Sigmoid colon (tissue), 4 donors: ENCODE data around the gene RPS16.

Experiments
- EP300 ChIP-seq, 4 donors: sonication (generic); formaldehyde crosslinking; IDR thresholded peaks; one replicate each; pipeline ENCODE4 v1.6.1; 2017; ENCODE audit warnings: antibody characterized with exemption in 4 of 4
- TF ChIP-seq, protein P1 (sequence below), 4 experiments: fragments of 450-650 bp in 3 of 4; fragments of 200-600 bp in 1 of 4; IDR thresholded peaks; one replicate each; pipeline ENCODE4 v1.5.1; 2016 to 2019; ENCODE audit warnings: antibody characterized with exemption in 4 of 4, mild to moderate bottlenecking in 3 of 4, moderate library complexity in 2 of 4

DNA sequence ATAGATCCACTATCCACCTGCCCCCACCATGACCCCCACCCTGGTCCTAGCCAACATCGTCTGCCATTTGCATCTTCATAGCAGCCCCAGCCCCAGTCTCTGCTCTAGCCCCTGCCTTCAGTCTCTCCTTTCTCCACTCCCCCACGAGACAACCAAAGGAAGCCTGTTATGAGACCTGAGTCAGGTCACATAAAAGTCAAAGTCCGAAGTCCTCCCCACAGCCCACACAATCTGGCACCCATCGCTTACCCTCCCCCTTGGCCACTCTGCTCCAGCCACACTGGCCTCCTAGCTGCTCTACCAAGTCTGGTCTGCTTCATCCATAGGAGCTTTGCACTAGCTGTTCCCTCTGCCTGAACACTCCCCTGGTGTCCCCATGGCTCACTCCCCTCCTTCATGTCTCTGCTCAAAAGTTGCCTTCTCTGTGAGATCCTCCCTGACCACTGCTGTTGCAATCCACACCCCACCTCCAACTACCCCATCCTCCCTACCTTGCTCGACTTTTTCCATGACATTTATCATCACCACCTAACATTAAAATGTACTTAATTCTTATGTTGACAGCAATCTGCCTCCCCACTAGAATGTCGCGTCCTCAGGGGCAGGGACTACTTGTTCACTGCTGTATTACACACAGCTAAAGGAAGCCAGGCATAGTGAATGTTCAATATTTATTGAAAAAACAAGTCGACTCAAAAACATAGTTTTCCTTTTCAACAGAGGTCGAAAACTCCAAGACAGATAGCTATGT, 24.5 kb downstream of the RPS16 start:
- no peak for TF ChIP-seq EP300 (IDR thresholded peaks at IDR 0.05)
- TF ChIP-seq, protein P1, sequence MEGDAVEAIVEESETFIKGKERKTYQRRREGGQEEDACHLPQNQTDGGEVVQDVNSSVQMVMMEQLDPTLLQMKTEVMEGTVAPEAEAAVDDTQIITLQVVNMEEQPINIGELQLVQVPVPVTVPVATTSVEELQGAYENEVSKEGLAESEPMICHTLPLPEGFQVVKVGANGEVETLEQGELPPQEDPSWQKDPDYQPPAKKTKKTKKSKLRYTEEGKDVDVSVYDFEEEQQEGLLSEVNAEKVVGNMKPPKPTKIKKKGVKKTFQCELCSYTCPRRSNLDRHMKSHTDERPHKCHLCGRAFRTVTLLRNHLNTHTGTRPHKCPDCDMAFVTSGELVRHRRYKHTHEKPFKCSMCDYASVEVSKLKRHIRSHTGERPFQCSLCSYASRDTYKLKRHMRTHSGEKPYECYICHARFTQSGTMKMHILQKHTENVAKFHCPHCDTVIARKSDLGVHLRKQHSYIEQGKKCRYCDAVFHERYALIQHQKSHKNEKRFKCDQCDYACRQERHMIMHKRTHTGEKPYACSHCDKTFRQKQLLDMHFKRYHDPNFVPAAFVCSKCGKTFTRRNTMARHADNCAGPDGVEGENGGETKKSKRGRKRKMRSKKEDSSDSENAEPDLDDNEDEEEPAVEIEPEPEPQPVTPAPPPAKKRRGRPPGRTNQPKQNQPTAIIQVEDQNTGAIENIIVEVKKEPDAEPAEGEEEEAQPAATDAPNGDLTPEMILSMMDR (IDR thresholded peaks at IDR 0.05): no peak
